Raji (cell line): ENCODE measurements around the gene MANF.

ENCODE experiments used
- POLR2A ChIP-seq: IDR thresholded peaks from 2 replicates; pipeline ENCODE4 v1.6.1; 2011; ENCODE audit warnings: low read depth, low read length, control low read depth; ENCODE audit not compliant: insufficient read depth

Gene MANF

DNA sequence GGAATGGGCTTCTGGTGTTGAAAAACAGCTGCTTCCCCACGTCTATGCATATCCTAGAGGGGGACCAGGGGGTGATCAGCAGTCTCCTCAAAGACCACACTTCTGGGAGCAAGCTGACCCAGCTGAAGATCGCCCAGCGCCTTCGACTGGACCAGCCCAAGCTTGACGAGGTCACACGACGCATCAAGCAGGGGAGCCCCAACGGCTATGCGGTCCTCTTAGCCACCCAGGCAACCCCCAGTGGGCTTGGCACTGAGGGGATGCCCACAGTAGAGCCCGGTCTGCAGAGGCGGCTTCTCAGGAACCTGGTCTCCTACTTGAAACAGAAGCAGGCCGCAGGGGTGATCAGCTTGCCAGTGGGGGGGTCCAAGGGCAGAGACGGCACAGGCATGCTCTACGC, 8.5 kb downstream of the MANF start:
- TF ChIP-seq POLR2A: no peak

GRCh38 chr3:51394541-51394940, 9.4 kb downstream of the MANF start:
- TF ChIP-seq POLR2A: no peak

GRCh38 chr3:51395493-51396213, 10.6 kb downstream of the MANF start:
- TF ChIP-seq POLR2A: no peak

GRCh38 chr3:51396401-51396800, 11.3 kb downstream of the MANF start:
- TF ChIP-seq POLR2A: no peak

GRCh38 chr3:51397392-51397791, 12.3 kb downstream of the MANF start:
- no peak for TF ChIP-seq POLR2A

DNA sequence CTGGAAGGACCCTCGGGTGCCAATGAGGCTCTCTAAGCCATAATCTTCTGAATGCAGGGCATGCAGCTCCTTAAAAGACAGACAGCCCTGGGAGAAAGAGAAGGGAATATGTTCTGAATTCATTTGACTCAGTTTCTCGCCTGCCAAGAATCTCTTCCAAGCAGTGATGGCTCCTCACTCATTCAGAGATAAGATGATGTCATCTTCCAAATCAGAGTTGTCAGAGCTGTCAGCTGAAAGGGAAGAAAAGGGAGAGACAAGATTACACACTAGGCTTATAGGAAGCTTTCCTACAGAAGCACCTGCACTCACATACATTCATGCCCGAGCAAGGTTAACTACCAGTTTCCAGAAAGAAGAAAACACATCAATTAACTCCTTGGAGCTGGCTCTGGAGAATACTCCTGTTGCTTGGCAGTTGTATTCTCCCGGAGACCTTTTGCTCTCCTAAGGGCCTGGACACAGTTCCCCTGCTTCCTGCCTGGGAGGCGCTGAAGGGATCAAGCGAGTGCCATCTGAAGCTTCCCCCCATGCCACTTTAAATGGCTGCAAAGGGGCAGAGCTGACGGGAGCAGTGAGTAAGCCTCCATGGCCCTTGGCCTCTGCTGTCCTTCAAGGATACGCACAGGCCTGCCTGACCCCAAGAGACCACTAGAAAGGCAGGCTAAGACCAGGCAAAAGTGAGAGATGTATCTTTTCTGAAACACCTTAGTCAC, 13.7 kb downstream of the MANF start:
- no peak for TF ChIP-seq POLR2A

DNA sequence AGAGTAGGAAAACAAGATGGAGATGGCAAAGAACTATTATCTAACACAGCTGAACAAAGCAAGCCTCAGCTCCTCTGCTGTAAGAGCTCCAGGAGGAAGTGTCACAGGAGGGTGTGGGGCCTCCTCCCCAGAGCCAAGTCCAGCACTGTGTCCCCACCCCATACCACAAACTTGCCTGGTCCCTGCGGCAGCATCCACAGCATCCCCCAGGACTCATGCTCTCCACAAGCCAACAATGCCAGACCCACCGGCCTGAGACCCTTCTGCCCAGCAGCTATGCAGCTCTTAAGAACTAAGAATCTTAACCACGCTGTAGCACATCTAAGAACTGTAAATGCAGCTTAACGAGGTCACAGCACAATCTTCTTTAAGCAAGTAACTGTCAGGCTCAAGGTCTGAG, 15.1 kb downstream of the MANF start:
- no peak for TF ChIP-seq POLR2A

GRCh38 chr3:51401735-51402134, 16.6 kb downstream of the MANF start:
- TF ChIP-seq POLR2A: no peak

DNA sequence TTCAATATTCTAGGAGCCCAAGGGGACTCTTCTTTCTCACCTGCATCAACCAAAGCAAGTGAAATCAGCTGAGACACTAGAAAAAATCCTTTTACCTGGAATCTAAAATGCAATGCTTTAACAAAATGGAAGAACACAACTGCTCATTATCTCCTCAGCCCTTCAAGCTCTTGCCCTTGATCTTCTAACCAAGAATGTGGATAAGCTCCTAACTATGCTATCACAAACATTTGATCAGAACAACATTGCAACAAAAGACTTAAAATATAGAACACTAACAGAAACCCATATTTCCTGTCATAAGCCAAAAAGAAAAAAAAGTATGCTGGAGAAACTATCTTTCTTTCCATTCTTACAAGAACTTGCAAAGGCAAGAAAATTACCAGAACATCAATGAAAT, 18.6 kb downstream of the MANF start:
- TF ChIP-seq POLR2A: no peak

DNA sequence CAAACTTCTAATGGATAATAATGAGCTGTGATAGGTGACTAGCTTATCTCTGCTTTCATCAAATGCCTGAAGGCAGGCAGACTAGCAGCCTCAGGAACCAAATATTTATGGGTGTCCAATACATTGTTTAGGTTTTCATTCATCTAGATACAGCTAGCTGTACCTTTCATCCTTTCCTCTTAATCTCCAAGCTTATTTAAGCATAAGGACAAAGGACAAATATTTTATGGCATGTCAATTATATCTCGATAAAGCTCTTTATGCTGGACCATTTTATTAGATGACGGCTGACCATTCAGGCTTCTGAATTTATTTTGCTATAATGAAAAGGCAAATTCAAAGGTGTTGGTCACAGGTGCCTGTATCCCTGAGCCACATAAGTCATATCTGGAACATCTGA, 22.9 kb downstream of the MANF start:
- TF ChIP-seq POLR2A: no peak

GRCh38 chr3:51408813-51409212, 23.7 kb downstream of the MANF start:
- no peak for TF ChIP-seq POLR2A

- no peak for TF ChIP-seq POLR2A
Measured at GRCh38 chr3:51422211-51422610, 37.1 kb downstream of the MANF start.

DNA sequence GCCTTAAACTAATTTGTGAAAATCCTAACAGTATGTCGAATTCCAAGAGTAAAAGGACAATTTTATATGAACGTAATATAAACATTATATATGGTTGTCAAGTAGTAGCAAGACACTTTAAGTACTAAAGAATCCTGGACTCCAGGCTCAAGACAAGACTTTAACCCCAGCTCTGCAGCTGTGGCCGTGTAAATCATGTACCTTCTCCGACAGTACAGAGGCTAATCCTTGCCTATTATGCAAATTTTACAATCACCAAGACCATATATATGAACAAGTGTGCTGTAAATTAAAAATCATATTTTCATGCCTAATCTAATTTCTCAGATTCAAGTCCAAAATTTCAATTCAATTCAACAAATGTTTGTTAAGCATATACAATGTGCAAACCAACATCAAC, 41.8 kb downstream of the MANF start:
- TF ChIP-seq POLR2A: no peak

DNA sequence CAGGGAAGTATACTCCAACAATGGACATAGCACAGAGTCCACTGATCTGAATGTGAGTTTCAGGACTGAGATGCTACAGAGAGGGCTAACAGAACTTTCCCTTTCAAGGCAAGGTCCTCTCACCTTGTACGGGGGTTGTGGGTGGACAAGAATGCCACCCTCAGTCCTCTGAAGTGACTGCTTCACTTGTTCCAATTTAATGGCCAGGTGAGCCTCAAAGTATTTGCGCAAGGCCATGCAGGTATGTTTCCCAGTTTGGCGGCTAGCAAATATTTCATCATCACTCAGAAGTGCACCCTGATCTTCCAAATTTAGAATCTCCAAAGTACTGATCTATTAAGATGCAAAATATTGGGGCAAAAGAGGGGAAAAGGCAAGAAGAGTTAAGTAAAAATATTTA, 44.0 kb downstream of the MANF start:
- no peak for TF ChIP-seq POLR2A

- TF ChIP-seq POLR2A: no peak
Measured at GRCh38 chr3:51434110-51434509, 49.0 kb downstream of the MANF start.

GRCh38 chr3:51434746-51435327, 49.7 kb downstream of the MANF start:
- no peak for TF ChIP-seq POLR2A
